Mesangial cell (primary cell): ENCODE measurements around the gene HCN2. TPM values are rescaled to one million over a fixed set of nuclear protein-coding genes. Genes with fewer than 3 reads are reported as not detected.

ENCODE experiments used
- total RNA-seq: library from RNA; depleted of rRNA; stranded (reverse); fragments of >200 nt; gene quantifications from 2 replicates; pipeline ENCODE4 v1.2.3, GENCODE V29; 2015

HCN2 gene
- 1.1 and 2.8 TPM in 2 replicates for total RNA-seq

GRCh38 chr19:589693-590395, at the start of gene HCN2:
HCN2 (plus strand) TSS chr19:589881; CDS start chr19:589946, 65 bp downstream.

DNA sequence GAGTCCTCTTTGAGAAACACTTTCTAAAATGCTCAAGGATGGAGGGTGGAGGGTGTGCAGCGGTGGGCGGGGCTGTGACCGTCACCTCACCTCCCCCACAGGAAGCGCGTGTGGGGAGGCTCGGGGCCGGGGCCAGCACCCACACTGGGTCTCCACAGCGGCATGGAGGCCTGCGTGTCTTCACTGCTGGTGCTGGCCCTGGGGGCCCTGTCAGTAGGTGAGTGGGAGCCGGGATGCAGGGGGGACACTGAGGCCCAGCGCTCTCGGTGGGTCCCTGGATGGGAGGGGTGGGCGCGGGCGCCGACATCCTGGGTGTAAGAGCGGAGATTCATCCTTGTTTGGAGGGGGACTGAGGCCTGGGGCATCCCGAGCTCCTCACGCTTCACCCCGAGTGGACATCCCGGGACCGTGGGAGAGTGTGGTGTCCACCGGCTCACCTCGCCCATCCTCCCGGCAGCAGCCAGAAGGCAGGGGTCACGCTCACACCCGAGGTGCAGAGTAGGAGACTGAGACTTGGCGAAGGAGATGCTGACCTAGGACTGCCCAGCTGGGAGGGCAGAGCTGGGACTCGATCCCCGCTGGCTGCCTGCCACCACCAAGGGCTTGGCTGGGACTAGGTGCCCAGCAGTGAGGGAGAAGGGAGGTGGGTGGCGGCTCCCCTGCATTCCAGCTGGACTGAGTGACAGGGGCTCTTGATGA, 45.6 kb upstream of the HCN2 start, which contains the start of gene GZMM:
TSS of gene GZMM (plus strand) at position 144 of the 699 bp plus-strand sequence. CDS start at position 163, 19 bp downstream.

DNA sequence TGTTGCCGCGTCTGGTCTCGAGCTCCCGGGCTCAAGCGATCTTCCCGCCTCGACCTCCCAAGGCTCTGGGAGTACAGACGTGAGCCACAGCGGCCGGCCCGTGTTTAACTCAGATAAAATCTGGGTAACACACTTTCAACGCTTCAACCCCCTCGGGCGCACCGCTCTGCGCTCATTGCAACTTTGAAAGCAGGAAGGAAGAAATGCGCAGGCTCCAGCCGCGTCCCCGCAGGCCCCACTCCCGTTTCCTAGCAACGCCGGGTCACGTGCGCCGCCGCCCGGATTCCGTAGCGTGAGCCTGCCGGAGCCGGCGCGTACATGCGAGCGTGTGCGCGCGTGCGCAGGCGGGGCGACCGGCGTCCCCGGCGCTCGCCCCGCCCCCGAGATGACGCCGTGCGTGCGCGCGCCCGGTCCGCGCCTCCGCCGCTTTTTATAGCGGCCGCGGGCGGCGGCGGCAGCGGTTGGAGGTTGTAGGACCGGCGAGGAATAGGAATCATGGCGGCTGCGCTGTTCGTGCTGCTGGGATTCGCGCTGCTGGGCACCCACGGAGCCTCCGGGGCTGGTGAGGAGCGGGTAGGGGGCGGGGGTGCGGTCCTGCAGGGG, 17.4 kb upstream of the HCN2 start, which contains the start of gene BSG:
TSS of gene BSG (plus strand) at position 457 of the 603 bp plus-strand sequence. CDS start at position 496, 39 bp downstream.

GRCh38 chr19:633068-633785, 43.5 kb downstream of the HCN2 start, which contains the start of gene POLRMT:
POLRMT (minus strand) TSS chr19:633537; CDS start chr19:633512, 25 bp downstream.

GRCh38 chr19:639253-640160, 49.8 kb downstream of the HCN2 start, which contains the start of gene FGF22:
FGF22 (plus strand) TSS chr19:639879; CDS start chr19:639926, 47 bp downstream.

GRCh38 chr19:662962-663681, 73.4 kb downstream of the HCN2 start, which contains the start of gene RNF126:
RNF126 (minus strand) TSS chr19:663214; CDS start chr19:663121, 93 bp downstream.

Other genes with a start within 250 kb of the HCN2 start
- 15.1 and 20.2 TPM in 2 replicates for gene MIER2, start 245.1 kb upstream of the HCN2 start, total RNA-seq
- gene C2CD4C, start 180.7 kb upstream of the HCN2 start, total RNA-seq = under 0.01 TPM in 1 of 2 replicates, not detected in the other
- 0.16 and 3.4 TPM in 2 replicates for gene SHC2, start 128.8 kb upstream of the HCN2 start, total RNA-seq
- gene MADCAM1, start 93.4 kb upstream of the HCN2 start, total RNA-seq = 0.13 and 0.16 TPM in 2 replicates
- 23.3 and 64.3 TPM in 2 replicates for gene TPGS1, start 82.4 kb upstream of the HCN2 start, total RNA-seq
- gene CDC34, start 58.1 kb upstream of the HCN2 start, total RNA-seq = 104 and 108 TPM in 2 replicates
- gene GZMM, start 45.8 kb upstream of the HCN2 start, total RNA-seq = not detected in 2 replicates
- gene BSG, start 17.3 kb upstream of the HCN2 start, total RNA-seq = 691 and 1,095 TPM in 2 replicates
- 40.4 and 65.2 TPM in 2 replicates for gene POLRMT, start 43.7 kb downstream of the HCN2 start, total RNA-seq
- 0.16 and 0.51 TPM in 2 replicates for gene FGF22, start 50.0 kb downstream of the HCN2 start, total RNA-seq
- 82.0 and 136 TPM in 2 replicates for gene RNF126, start 73.3 kb downstream of the HCN2 start, total RNA-seq
- gene FSTL3, start 86.5 kb downstream of the HCN2 start, total RNA-seq = 507 and 589 TPM in 2 replicates
- not detected in 2 replicates for gene PRSS57, start 105.6 kb downstream of the HCN2 start, total RNA-seq
- 6.0 and 75.6 TPM in 2 replicates for gene PALM, start 119.1 kb downstream of the HCN2 start, total RNA-seq
- 7.0 and 20.2 TPM in 2 replicates for gene MISP, start 161.2 kb downstream of the HCN2 start, total RNA-seq
- gene PTBP1, start 207.6 kb downstream of the HCN2 start, total RNA-seq = 230 and 407 TPM in 2 replicates
- 1.5 and 4.7 TPM in 2 replicates for gene PLPPR3, start 232.1 kb downstream of the HCN2 start, total RNA-seq
- not detected in 2 replicates for gene AZU1, start 238.0 kb downstream of the HCN2 start, total RNA-seq